ENCODE results near the gene GRK3.

GRK3 gene

GRCh38 chr22:25764270-25765015 is 200.0 kb downstream of the GRK3 start:
- no peak for DNase-seq

- DNase-seq, result no peak
These were observed 200.5 kb downstream of the GRK3 start for GRCh38 chr22:25765016-25765367.

GRCh38 chr22:25765801-25766200 is 201.3 kb downstream of the GRK3 start:
- DNase-seq, result no peak

GRCh38 chr22:25766418-25766817 is 201.9 kb downstream of the GRK3 start:
- DNase-seq, result no peak

GRCh38 chr22:25770333-25770732 is 205.9 kb downstream of the GRK3 start:
- DNase-seq, result no peak

GRCh38 chr22:25772288-25772687 is 207.8 kb downstream of the GRK3 start:
- DNase-seq, result no peak

GRCh38 chr22:25774575-25775026 is 210.1 kb downstream of the GRK3 start:
- no peak for DNase-seq

GRCh38 chr22:25775531-25775930 is 211.1 kb downstream of the GRK3 start:
- DNase-seq, result no peak

- no peak for DNase-seq
These were observed 212.9 kb downstream of the GRK3 start for GRCh38 chr22:25777411-25777810.

- DNase-seq, result no peak
These were observed 213.4 kb downstream of the GRK3 start for GRCh38 chr22:25777870-25778269.

All from central memory CD4-positive, alpha-beta T cell (primary cell).